T-helper 9 cell (primary cell): ENCODE data around the gene LRBA.
"Not testable (repeated sequence)": the region's sequence is repeated elsewhere in the genome, so short reads cannot be mapped to it uniquely, and the experiment has no call there.

Source experiments
- DNase-seq: peaks from one replicate; pipeline ENCODE4 v3.0.0-alpha.2; 2020

Gene LRBA

DNA sequence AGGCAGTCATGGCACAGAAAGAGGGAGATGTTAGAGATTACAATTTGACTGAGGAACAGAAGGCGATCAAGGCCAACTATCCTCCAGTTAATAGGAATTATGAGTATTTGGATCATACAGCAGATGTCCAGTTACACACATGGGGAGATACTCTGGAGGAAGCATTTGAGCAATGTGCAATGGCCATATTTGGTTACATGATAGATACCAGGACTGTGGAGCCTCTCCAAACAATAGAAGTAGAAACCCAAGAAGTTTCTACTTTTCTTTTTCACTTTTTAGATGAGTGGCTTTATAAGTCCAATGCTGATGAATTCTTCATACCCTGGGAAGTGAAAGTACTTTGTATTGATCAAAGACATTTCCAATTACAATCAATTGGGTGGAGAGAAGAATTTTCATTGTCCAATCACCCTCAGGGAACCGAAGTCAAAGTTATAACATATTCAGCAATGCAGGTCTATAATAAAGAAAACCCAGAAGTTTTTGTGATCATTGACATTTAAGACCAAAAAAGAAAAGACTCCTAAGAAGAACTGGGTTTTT lies 294.0 kb downstream of the LRBA start:
- DNase-seq = no peak

DNA sequence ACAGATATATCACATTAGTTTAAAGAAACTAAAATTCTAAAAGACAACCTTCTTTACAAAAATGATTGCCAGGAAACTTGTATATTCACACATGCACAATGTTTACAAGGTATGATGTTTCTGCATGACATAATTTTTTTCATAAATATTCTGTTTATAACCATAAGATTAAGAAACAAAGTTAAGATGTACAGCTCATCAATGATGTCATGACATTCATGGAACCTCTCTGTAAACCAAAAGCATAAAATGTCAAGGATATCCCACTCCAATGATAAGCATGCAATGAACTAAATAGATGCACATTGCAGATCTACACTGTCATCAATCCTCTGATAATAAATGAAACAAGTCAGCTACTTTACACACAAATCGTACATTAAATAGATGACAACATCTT lies 297.1 kb downstream of the LRBA start:
- DNase-seq = no peak

DNA sequence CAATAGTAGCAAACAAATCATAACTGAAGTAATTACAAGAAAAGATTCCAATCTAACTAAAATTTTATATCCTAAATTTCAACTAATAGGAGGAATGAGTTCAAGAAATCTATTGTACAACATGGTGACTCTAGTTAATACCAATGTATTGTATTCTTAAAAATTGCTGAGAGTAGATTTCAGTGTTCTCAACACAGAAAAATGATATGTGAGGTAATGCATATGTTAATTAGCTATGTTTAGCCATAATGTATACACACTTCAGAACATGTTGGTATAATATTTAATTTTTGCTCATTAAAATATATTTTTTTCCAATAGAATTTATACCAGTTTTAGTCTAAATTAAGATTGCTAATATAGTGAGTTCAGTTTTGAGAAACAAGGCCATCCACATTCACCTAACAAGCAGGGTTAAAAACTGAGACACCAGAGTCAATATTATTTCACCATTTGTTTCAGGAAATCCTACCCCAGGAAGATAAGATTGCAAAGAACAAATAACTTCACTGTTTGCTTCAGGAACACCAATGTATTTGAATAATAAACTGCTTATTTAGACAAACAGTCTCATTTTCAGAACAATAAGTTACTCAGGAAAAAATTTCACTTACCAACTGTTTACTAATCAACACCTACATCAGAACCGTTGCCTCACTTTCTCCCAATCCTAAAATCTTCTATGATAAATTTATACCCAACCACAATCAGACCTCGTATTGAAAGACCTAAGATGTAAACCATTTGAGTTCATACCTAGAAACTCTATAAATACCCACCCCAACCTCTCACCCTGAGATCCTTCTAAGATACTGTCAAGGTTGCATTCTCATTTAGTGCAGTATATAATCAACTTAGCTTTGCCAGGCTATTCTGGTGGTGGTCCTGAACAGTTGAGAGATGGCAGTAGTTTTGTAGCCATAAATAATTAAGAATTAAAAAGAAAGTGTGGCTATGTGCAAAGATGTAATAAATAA lies 300.3 kb downstream of the LRBA start:
- no peak for DNase-seq

DNA sequence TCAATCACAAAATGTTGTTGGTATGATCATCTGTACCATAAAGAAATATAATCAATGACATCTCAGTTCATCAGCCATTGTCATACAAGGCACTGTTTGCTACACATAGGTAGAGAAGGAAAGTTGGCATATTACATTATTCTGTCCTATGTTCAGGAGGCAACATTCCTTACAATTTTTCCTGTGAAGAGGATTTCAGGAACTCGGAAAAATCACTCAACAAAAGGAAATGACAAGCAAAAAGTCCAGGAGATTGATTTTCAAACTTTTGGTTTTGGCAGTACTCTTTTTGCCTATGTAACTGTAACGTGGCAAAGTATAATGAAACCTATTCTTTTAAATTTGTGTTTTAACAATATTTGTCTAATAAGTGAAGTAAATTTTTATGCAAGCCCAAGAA lies 301.8 kb downstream of the LRBA start:
- no peak for DNase-seq

DNA sequence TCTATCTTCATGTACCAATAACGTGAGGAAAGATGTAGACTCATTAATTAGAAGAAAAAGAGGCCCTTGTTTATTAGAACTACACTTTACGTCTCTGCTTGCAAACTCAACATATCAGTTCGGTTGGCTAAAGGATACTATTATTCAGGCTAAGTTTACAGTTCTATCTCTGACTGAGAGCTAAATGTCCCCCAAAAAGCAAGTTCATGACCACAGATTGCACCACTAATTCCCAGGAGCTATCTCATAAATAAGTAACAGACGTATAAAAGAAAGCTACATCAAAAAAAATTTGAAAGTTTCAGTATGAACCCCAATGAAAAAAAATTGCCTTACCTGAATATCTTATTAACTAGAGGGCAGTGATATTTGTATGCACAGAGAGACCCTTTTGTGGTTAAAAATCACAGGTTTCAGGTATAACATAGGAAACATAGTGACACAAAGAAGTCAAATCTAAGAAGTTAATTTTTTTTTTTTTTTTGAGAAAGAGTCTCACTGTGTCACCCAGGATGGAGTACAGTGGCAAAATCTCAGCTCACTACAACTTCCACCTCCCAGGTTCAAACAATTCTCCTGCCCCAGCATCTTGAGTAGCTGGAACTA lies 304.2 kb downstream of the LRBA start:
- no peak for DNase-seq

DNA sequence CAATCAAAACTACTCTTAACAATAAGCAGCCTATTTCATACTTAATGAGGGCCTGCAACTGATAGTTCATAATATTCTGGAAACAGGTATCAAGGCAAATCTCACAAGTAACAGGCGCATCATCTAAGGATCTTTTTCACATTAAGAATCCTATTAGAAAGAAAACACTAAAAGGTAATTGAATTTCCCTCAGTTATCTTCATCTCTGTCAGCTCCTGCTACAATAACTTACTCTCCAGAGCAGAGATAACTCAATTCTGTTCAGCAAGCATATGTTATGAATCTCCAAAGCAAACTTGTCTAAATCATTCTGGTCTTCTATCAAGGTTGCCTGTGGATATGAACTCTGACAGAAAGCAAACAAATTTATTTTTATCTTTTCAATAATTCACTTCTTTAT lies 307.1 kb downstream of the LRBA start:
- no peak for DNase-seq

DNA sequence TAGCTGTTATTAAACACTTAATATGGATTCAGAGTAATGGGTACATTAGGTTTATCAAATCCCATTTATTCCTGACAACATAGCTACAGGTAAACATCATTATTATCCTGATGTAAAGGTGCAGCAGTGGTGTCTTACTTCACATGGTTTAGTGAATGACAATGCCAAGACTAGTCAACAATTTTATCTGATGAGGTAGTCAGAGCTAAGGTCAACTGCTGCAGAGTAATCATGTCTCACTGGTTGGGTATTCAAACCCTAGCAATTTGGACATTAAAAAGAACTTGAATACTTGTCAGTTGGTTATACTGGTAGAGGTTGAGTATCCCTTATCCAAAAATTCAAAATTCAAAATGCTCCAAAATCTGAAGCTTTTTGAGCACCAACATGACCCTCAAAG lies 315.5 kb downstream of the LRBA start:
- DNase-seq = no peak

DNA sequence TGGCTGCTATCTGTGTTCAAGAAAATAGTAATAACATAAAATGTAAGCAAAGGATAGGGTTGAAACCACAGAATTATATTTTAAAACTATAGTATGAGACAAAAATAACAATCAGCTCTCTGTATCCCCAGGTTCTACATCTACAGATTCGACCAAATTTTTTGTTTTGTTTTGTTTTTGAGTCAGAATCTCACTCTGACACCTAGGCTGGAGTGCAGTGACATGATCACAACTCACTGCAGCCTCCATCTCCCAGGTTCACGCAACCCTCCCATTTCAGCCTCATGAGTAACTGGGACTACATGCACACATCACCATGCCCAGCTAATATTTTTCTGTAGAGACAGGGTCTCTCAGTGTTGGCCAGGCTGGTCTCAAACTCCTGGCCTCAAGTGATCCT lies 319.9 kb downstream of the LRBA start:
- no peak for DNase-seq

DNA sequence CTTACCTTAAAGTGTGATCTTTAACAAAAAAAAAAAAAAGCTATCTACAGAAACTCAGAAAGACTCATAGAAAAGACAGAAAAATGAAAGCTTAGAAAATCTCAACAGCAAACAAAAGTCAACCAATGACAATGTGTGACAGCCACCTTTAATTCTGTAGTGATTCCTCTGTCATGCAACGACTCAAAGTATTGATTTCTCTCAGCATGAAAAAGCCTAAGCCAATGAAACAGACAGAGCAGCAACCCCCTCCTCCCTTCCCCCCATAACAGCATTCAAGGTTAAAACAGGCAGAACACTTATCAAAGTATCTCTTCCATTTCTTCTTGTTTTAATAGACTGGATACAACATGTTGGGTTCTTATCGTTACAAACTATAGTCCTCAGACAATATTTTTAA lies 320.6 kb downstream of the LRBA start:
- no peak for DNase-seq

DNA sequence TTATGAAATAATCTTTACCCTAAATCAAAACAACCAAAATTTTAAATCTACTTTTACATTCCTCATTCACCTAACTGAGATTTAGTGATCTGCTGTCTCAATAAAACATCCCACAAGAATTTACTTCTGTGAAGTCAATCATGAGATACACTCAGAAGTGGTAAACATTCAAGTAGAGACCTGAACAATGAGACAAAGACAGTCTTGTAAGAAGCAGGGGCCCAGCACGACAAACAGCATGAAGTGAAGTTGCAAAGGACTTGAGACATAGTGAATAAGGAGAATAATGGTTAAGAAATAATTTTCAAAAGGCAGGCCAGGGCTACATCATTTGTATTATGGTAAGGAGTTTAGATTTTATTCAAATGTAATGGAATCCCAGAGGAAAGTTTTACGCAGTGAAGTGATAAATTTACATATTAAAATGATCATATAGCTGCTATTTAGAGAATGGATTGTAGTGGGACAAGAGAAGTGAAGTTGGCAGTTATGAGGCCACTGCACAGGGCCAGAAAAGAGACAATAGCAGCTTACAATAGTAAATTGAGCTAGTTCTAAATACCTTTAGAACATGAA lies 331.2 kb downstream of the LRBA start:
- no peak for DNase-seq

DNA sequence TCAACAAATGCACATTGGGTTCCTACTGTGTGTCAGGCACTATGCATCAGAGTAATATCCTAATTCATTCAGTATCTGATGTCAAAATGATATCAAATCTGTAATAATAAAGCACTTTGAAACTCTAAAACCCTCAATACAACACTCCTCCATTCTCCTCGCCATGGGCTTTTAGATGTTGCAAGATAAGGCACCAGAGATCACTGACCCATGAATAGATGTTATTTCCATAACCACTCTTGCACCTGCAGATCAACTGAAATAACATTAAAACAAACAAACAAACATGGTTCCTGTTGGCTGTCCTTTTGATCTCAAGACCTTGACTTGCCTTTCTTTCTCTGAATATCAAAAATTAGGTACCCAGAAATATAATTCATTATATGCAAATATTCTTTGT lies 333.0 kb downstream of the LRBA start:
- DNase-seq = no peak

DNA sequence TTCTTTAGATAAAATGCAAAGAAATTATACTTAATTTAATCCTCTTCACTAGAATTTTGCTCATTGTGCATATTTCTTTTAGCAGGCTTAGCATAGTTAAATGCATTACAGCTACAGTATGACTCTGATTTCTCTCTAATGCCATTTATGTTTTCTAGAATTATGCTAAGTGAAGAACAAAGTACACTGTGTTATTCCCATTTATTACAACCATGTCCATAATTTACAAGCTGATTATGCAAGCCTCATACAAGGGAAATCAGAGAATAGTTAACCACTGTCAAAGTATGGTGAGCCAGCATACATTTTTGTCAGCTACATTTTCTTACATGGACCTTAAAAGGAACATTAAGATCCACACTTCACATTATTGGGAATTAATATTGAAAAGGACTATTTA lies 334.0 kb downstream of the LRBA start:
- no peak for DNase-seq

DNA sequence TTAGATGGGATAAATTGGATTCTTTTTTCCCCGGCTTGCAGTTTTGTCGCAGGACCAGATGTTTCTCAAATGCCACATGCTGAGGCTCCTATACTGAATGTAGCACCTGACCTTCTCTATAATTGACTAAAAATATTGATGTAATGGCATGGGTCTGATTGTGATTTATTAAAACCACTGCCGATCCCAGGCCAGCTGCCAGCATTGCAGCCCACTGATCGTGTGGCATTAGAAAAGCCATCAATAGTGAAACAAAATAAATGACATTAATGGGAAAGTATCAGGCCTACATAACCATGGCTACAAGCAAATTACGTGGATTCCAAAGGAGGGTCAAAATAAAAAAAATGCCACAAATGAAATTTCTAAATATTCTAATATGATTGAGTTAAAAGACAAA lies 334.4 kb downstream of the LRBA start:
- no peak for DNase-seq

DNA sequence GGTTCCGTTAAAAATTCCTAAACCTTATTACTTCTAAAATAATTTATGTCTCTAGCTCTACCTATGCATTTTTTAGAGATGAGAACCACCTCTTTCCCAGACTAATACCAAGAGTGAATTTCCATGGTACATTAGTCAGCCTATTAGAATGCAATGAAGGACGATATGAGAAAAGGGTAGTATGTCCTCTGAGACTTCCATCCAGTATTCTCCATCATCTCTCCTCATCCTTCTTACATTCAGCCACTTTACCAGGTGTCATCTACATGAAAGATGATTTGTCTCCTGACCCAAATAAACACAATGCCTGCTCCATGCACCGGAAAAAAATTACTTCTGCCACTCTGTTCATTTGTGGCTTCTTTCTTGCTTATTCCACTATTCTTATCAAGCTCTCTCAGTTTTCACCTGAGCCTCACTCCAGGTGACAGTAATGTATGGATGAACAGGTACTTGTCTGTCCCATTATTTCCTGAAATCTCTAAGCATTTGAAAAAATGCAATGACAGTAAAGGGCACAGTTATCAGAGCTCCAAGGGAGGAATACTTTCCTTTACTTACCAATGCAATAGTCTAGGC lies 335.2 kb downstream of the LRBA start:
- DNase-seq = no peak

DNA sequence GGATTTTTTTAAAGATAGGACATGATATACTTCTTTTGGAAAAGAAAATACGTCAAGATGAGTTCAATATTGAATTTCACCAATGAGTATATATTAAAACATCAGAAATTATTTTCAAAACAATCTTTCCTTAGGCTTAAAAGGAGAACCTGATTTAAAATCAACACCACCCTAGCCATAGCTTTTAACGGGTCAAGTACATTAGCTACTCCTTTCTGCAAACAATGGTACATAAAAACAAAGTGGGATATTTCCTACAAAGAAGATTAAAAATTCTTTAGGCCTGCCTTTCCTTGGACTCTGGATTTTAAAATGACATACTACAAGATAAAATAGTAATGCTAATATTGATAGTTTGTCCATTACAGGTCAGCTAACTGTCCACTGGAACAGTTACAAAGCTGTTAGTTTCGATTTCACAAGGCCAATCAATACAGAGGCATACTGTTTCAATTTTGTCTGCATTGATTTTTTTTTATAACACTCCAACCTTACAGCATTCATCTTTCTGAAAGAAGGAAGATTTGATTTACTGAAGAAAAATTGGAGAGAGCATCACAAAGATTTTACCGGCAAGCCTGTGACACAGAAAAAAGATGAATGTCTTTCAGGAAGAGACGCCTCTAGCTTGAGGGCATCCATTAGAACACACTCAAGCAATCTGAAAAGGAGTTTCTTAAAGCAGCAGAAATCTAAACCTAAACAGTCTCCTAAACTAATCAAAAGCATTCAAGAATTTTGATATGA lies 335.9 kb downstream of the LRBA start:
- no peak for DNase-seq

DNA sequence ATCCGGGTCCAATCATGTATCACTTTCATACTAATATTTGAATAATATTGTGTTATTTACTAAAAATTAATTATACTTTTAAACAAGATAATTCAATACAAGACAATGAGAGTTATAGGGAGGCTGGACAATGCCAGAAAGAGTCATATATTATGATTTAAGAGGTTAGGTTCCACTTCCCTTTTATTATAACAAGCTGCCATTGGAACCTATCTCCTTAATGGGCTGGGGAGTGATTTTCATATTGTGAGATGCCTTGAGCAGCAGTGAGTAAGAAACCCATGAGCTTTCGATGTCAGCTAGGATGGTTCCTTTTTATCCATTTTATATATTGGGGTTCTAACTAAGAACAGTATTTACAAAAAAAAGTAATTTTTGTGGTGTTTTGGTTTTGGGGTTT lies 341.3 kb downstream of the LRBA start:
- no peak for DNase-seq

DNA sequence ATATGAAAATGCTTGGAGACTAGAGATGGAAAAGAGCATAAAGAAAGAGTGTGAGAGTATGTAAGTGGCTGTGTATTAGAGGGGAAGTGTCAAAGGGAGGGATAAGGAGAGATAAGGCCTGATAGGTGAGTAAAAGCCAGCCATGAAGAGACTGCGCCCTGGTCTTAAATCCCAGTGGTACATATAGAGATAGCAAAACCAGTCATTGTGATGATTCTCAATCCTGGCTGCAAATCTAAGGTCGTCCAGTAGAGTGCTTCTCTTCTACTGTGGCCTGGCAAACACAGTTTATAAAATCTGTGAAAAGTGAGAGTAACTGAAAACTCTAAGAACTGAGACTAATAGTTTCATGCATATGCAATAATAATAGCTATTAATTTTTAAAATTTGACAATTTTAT lies 346.3 kb downstream of the LRBA start:
- DNase-seq = no peak

DNA sequence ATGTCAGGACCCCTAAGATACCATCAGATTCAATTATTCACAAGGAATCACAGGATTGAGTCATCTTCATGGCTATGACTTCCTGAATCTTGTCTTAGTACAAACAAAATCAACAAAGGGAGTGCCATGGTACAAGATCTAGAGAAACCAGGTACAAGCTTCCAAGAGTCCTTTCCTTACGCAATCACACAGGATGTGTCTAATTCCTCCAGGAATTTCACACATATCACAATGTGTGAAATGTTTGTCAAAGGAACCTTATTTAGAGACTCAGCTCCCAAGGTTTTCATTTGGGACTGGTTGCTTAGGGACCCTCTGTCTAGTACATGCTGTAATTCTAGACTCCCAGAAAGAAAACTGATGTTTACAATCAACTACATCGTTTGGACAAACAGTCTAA lies 350.1 kb downstream of the LRBA start:
- DNase-seq = no peak

DNA sequence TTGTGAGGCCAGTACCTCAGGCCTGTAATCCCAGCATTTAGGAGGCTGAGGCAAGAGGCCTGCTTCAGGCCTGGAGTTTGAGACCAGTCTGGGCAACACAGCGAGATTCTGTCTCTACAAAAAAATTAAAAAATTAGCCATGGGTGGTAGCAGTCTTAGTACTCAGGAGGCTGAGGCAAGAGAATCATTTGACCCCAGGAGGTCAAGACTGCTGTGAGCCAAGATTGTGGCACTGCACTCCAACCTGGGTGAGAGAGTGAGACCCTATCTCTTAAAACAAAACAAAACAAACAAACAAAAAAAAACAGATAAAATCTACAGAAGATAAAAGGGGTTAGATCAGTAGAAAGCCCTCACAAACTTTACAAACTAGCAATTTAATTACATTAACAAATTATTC lies 352.4 kb downstream of the LRBA start:
- no peak for DNase-seq

DNA sequence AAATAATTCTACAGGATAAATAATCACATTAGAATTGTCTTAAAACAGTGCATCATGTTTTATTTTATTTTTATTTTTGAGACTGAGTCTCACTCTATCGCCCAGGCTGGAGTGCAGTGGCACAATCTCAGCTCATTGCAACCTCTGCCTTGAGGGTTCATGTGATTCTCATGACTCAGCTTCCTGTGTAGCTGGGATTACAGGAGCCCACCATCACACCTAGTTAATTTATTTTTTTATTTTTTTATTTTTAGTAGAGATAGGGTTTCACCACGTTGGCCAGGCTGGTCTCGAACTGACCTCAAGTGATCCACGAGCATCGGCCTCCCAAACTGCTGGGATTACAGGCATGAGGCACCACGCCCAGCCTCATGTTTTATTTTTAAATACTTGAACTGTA lies 353.5 kb downstream of the LRBA start:
- DNase-seq = not testable (repeated sequence)

DNA sequence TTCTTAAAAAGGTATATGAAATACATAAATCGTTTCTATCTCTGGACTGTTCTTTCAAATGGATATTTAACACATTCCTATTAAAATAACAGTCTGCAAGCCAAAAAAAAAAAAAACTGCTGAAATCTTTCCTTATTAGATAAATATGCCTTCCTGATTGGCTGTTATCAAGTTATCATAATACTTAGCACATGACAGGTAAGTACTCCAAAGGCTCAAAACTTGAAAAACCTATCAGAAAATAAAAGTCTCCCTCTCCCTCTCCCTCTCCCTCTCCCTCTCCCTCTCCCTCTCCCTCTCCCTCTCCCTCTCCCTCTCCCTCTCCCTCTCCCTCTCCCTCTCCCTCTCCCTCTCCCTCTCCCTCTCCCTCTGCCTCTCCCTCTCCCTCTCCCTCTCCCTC lies 356.8 kb downstream of the LRBA start:
- not testable (repeated sequence) for DNase-seq

DNA sequence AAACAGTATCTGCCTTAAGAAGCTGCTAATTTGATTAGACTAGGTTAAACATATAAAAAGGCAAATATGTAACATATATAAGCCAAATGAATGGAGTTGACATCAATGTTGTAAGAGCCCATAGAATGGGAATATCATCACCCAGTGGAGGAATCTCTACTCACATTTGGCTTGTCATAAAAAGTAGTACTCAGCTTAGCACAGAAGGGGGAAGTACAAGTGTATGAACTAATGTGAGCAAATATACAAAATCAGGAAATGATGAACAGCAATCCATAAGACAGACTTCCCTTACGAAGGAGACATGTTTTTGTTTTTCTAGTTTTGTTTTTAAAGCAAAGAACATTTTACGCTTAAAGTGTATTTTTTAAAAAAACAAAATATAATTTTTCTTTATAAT lies 358.2 kb downstream of the LRBA start:
- DNase-seq = no peak

DNA sequence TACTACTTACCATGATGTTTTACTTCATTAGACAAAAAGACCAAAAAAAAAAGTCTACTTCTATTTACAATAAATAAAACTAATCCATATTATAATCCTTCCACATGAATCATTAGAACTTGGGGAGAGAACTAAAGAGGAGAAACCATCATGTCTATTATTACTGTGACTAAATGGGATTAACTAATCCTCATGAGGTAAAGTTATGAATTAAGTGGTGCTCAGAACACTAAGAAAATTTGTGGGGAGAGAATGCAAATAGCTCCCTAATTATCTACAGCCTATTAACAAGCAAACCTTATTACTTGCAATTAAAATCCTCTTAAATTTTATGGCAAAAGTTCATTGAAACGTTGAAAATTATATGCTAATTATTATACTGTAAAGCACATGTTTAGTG lies 364.3 kb downstream of the LRBA start:
- no peak for DNase-seq
